K562 treated with DMSO at 1 percent for 4 hours (cell line): ENCODE data around the gene BANF1. TPM values are rescaled to one million over a fixed set of nuclear protein-coding genes. Genes with fewer than 3 reads are reported as not detected.

Experiments
- total RNA-seq: library from RNA; unstranded; fragments of 300-600 nt; gene quantifications from 2 replicates; pipeline ENCODE4 v1.2.3, GENCODE V29; 2022; ENCODE audit not compliant: insufficient read depth

BANF1 gene, protein sequence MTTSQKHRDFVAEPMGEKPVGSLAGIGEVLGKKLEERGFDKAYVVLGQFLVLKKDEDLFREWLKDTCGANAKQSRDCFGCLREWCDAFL
- total RNA-seq, result 201 and 212 TPM in 2 replicates

DNA sequence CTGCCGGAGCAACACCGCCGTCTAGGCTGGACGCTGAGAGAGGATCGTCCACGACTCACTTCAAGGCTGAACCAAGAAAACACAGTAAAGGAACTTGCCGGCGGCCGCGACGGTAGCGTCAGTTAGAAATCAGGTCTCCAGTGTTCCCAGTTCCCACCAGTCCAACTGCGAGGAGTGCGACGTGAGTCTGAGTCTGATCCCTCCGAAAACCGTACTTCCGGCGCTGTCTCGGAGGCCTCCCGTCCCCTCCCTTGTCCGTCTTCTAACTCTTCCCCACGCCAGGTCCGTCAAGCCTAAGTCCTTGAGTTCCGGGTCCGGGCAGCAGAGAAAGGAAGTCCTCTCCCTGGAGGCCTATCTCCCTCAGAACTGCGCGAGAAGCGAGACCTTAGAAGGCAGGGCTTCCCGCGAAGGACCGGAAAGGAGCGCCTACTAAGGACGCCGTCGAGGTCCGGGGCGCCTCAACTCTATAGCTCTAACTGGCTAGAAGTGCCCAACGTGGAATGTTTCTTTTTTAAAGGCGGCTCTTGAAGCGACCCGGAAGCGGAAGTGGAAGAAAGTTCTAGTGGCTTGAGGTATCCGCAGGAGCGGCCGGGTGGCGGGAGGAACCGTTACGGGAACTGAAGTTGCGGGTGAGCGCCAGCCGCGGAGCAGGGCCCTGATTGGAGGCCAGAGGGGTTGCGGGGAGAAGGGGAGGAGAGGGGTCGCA is at the start of gene BANF1, which contains the start of gene EIF1AD:
Gene BANF1 (plus strand): TSS at position 562 of the 706 bp plus-strand sequence. CDS start 748 bp downstream, outside the sequence.
Gene EIF1AD (minus strand): TSS at position 216 of the 706 bp plus-strand sequence. CDS start 1,768 bp downstream, outside the sequence.

DNA sequence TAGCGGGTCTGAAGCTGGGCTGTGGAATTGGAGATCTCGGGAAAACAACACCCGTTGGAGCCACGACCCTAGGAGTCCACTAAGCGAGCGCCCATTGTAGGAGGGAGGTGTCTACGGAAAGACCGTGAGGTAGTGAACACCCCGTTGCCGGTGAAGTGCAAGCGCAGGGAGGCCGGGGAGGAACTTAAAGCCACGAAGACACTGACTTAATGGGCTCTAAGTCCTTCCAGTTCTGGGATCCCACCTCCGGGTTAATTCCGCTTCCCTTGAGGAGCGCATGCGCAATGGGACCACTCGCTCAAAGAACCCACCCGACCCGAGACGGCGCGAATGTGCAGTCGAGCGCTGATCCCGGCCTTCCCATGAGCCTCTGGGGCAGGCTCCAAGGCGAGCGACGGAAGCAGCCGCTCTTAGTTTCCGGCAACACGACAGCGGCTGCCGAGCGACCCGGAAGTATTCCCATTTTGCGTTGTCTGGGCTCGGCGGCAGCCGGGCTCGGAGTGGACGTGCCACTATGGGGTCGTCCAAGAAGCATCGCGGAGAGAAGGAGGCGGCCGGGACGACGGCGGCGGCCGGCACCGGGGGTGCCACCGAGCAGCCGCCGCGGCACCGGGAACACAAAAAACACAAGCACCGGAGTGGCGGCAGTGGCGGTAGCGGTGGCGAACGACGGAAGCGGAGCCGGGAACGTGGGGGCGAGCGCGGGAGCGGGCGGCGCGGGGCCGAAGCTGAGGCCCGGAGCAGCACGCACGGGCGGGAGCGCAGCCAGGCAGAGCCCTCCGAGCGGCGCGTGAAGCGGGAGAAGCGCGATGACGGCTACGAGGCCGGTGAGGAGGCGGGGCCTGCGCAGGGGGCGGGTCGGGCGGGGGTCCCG is 40.8 kb upstream of the BANF1 start, which contains the start of gene SART1:
Gene SART1 (plus strand): TSS at position 468 of the 874 bp plus-strand sequence. CDS start 47 bp downstream, at position 515.

DNA sequence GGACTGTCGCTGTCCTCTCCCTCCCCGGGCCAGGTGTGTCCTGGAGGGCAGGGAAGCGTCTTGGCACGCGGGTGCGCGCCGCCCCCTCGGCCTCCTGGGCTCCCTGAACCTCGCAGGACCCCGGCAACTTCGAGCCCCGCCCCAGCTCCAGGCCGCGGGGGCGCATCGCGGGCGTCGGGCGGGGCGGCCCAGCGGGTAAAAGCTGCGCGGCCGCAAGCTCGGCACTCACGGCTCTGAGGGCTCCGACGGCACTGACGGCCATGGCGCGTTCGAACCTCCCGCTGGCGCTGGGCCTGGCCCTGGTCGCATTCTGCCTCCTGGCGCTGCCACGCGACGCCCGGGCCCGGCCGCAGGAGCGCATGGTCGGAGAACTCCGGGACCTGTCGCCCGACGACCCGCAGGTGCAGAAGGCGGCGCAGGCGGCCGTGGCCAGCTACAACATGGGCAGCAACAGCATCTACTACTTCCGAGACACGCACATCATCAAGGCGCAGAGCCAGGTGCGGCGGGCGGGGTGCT is 9.5 kb downstream of the BANF1 start, which contains the start of gene CST6:
Gene CST6 (plus strand): TSS at position 224 of the 519 bp plus-strand sequence. CDS start 37 bp downstream, at position 261.

DNA sequence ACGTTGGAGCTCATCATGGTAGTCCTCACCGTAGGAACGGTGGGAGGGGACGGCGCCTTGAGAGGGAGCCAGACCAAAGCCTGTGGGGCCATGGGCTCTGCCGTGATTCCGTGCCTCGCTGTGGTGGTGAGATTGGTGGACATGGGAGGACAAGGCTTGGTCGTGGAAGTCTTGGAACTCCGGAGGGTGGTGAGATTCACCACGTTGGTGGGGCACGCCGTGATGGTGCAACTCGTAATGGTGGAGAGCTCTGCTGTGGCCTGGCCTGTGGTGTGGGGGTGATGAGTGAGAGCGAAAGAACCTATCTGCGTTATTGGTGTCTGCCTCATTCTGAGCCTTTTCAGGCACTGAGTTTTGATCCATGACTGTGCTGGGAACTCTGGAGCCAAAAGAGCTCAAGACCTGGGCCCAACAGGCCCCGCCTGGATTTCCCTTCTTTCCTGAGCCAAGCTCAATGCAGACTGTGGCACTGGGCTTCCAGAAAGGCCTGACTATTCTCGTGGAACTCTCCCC is 23.8 kb downstream of the BANF1 start, which contains the start of gene CATSPER1:
Gene CATSPER1 (minus strand): TSS at position 463 of the 513 bp plus-strand sequence. CDS start 100 bp downstream, at position 363.

DNA sequence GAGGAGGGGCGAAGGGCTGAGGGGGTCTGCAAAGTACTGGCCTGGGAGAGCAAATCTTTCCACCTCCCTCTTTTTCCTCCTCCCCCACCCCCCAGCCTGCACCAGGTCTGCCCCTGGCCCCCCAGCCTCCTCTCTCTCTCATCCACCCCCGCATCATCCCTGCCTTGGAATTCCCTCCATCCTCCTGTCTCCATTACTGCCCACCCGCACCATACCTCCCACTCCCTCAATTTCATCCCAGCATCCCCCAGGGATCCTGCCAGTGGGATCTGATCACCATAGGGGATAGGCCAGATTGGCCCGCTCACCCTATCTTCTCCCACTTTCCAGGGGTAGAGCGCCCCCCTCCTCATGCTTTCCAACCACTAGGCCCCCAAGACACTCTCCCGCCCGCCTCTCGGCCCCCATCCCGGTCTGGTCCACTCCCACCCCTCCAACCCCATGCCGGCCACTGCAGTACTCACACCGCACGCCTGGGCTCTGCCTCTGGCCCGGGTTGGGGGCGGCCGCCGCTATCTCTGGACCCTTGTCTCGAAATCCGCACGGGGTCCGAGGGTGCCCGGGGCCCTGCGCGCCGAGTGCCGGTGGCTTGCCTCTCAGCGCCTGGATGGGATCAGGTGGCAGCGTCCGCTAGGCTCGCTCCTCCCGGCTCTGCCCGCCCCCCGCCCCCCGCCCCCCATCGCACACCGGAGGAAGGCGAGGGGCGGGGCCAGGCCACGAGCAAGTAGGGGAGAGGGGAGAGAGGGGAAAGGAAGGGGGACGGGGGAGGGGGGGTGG is 46.4 kb downstream of the BANF1 start, which contains the start of gene GAL3ST3:
Gene GAL3ST3 (minus strand): TSS at position 615 of the 777 bp plus-strand sequence. CDS start 3,746 bp downstream, outside the sequence.

DNA sequence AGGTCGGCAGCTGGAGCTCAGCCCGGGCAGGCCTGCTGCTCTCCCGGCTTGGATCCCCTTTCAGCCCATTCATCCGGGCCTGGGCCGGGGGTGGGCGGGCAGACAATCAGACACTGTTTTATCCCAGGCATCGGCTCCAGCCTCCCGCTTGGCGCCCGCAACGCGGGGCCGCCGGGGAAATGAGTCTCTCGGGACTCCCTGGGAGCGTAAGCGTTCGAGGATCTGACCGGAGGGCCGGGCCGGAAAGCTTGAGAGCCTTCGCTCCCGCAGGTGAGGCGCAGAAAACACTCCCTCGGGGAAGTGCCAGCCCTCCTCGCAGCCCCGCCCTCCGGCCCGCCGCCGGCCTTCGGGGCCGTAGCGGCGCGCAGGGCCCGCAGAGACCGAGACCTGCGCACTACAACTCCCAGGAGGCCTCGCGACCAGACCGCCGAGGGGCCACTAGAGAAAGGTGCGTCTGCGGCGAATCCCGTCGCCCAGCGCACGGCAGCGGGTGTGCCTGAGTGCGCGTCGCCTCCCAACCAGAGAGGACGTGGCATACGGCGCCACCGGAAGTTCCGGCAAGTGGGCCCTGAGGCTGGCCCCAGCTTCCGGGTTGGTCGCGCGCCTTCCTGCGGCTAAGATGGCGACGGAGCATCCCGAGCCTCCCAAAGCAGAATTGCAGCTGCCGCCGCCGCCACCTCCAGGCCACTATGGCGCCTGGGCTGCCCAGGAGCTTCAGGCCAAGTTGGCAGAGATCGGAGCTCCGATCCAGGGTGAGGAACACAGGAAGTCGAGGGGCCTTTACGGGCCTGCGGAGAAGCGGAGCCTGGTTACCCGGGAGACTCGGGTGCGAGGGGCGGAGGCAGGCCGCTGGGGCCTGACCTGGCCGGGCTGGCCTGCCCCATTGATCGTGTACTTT is 49.7 kb downstream of the BANF1 start, which contains the start of gene SF3B2:
Gene SF3B2 (plus strand): TSS at position 599 of the 898 bp plus-strand sequence. CDS start 21 bp downstream, at position 620.

Other genes with a start within 250 kb of the BANF1 start
- gene AP5B1, start 221.5 kb upstream of the BANF1 start, total RNA-seq, result 25.5 and 28.9 TPM in 2 replicates
- gene OVOL1, start 215.4 kb upstream of the BANF1 start, total RNA-seq, result not detected in 2 replicates
- gene SNX32, start 168.5 kb upstream of the BANF1 start, total RNA-seq, result not detected in 2 replicates
- gene CFL1, start 144.3 kb upstream of the BANF1 start, total RNA-seq, result 715 and 721 TPM in 2 replicates
- gene MUS81, start 142.1 kb upstream of the BANF1 start, total RNA-seq, result 69.2 and 73.6 TPM in 2 replicates
- gene EFEMP2, start 129.7 kb upstream of the BANF1 start, total RNA-seq, result 2.3 TPM in 1 of 2 replicates, not detected in the other
- not detected in 2 replicates for gene CTSW, start 122.7 kb upstream of the BANF1 start, total RNA-seq
- gene FIBP, start 114.0 kb upstream of the BANF1 start, total RNA-seq, result 49.6 and 55.0 TPM in 2 replicates
- 36.9 and 41.3 TPM in 2 replicates for gene CCDC85B, start 111.8 kb upstream of the BANF1 start, total RNA-seq
- gene FOSL1, start 102.1 kb upstream of the BANF1 start, total RNA-seq, result 4.6 and 7.2 TPM in 2 replicates
- gene C11orf68, start 83.4 kb upstream of the BANF1 start, total RNA-seq, result 50.5 and 55.0 TPM in 2 replicates
- gene DRAP1, start 83.1 kb upstream of the BANF1 start, total RNA-seq, result 133 and 159 TPM in 2 replicates
- not detected in 2 replicates for gene TSGA10IP, start 57.0 kb upstream of the BANF1 start, total RNA-seq
- gene SART1, start 40.8 kb upstream of the BANF1 start, total RNA-seq, result 64.4 and 73.6 TPM in 2 replicates
- gene EIF1AD, start 346 bp upstream of the BANF1 start, total RNA-seq, result 33.9 and 39.2 TPM in 2 replicates
- not detected in 2 replicates for gene CST6, start 9.5 kb downstream of the BANF1 start, total RNA-seq
- gene CATSPER1, start 24.0 kb downstream of the BANF1 start, total RNA-seq, result not detected in 2 replicates
- not detected in 2 replicates for gene GAL3ST3, start 46.7 kb downstream of the BANF1 start, total RNA-seq
- gene SF3B2, start 49.9 kb downstream of the BANF1 start, total RNA-seq, result 197 and 236 TPM in 2 replicates
- gene PACS1, start 67.8 kb downstream of the BANF1 start, total RNA-seq, result 26.7 and 27.9 TPM in 2 replicates